Esophagus squamous epithelium (tissue), 5 donors: ENCODE measurements around the gene CTSD. TPM values are rescaled to one million over a fixed set of nuclear protein-coding genes. Genes with fewer than 3 reads are reported as not detected.

Experiments
- DNase-seq: peaks from one replicate; lab custom pipeline; 2025; lab: John Stamatoyannopoulos, UW
- H3K27ac ChIP-seq, 4 donors: fragments of 200-600 bp; sonication (generic); one replicate each; pipeline ENCODE4 v1.5.1; 2016 to 2019; ENCODE audit warnings: mild to moderate bottlenecking in 1 of 4
- H3K27me3 ChIP-seq, 4 donors: fragments of 200-600 bp; sonication (generic); 1 replicate in 3 of 4; 2 replicates in 1 of 4; pipeline versions ENCODE4 v1.5.1 to v1.6.0; 2017 to 2021; ENCODE audit warnings: antibody characterized with exemption in 1 of 4
- H3K36me3 ChIP-seq, 3 donors: fragments of 200-600 bp; sonication (generic); one replicate each; pipeline ENCODE4 v1.5.1; 2016 to 2019
- H3K4me1 ChIP-seq, 3 donors: fragments of 200-600 bp; sonication (generic); one replicate each; pipeline ENCODE4 v1.5.1; 2017 to 2019
- H3K4me3 ChIP-seq, 4 donors: fragments of 200-600 bp; sonication (generic); 1 replicate in 3 of 4; 2 replicates in 1 of 4; pipeline ENCODE4 v1.5.1; 2016 to 2019; ENCODE audit warnings: mild to moderate bottlenecking in 2 of 4, moderate library complexity in 1 of 4
- H3K9me3 ChIP-seq, 3 donors: fragments of 200-600 bp; sonication (generic); one replicate each; pipeline ENCODE4 v1.5.1; 2016 to 2019
- POLR2A ChIP-seq, 4 donors: fragments of 450-650 bp; IDR thresholded peaks; one replicate each; pipeline ENCODE4 v1.6.1; 2017; ENCODE audit warnings: antibody characterized with exemption in 4 of 4, mild to moderate bottlenecking in 4 of 4, moderate library complexity in 3 of 4
- WGBS, 2 donors: methylation state at CpG; one replicate each; pipeline ENCODE4 v1.1.5; 2018; 5-methylcytosine and 5-hydroxymethylcytosine counted together
- intact Hi-C: fragments of 100-400 bp; cut with DNase I; formaldehyde crosslinking; loops from one replicate; pipeline ENCODE4 v1.15.0; 2022
- total RNA-seq, 4 donors: library from RNA; depleted of rRNA; stranded (reverse); fragments of >200 nt; gene quantifications; one replicate each; pipeline ENCODE4 v1.1.0, GENCODE V29; 2016
- TF ChIP-seq, protein P1 (sequence below), 6 experiments: fragments of 450-650 bp in 4 of 6; fragments of 200-600 bp in 2 of 6; sonication (generic) in 2 of 6; IDR thresholded peaks; one replicate each; pipeline ENCODE4 v1.5.1; 2016 to 2019; ENCODE audit warnings: antibody characterized with exemption in 6 of 6, mild to moderate bottlenecking in 4 of 6, moderate library complexity in 4 of 6
- donor health status: DM: yes; HTN: yes; CAD: no.

The CTSD gene
- total RNA-seq, 4 donors from 2014 or later: 369 to 649 (median 567) TPM

DNA sequence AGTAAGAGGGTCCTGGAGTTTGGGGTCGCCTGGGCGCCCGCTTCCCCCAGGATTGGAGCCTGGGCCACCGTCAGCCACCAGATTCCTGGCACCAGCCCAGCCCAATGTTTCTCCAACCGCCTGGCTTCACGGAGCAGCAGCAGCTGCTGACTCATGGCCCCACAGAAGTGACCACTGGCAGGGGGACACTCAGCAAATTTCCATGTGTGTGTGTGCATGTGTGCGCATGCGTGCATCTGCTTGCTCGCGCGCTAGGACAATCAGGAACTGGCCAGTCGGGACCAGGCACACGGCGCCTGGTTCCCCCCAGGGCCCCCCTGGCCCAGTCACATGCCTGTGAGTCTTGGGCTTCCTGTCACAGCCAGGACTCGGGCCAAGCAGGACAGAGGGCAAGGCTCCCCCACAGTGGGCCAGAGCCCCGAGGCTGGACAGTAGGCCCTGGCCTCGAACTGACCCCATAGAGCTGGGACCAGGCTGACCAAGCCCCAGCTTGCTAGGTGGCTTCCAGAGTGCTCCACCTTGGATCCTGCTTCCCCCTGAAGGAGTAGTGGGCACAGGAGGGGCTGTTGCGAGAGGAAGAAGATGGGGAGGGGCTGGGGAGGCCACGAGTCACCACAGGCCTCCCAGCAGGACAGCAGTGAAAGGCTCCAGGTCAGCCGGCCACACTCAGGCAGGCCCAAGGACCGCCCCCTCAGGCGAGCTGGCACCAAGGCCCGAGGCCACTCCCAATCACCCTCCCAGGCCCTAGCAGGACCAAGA, 3.2 kb downstream of the CTSD start:
- peak overlapping the region in 1 of 4 donors; percentile 99 for H3K4me3 ChIP-seq
- intact Hi-C loops: loop anchor here (5.0 kb wide), 1 partner anchor 72 kb away; the partner anchor contains the start of gene SYT8
- H3K27ac ChIP-seq: peak overlapping the region; percentile 87 to 96 (median 94)
- TF ChIP-seq, protein P1, sequence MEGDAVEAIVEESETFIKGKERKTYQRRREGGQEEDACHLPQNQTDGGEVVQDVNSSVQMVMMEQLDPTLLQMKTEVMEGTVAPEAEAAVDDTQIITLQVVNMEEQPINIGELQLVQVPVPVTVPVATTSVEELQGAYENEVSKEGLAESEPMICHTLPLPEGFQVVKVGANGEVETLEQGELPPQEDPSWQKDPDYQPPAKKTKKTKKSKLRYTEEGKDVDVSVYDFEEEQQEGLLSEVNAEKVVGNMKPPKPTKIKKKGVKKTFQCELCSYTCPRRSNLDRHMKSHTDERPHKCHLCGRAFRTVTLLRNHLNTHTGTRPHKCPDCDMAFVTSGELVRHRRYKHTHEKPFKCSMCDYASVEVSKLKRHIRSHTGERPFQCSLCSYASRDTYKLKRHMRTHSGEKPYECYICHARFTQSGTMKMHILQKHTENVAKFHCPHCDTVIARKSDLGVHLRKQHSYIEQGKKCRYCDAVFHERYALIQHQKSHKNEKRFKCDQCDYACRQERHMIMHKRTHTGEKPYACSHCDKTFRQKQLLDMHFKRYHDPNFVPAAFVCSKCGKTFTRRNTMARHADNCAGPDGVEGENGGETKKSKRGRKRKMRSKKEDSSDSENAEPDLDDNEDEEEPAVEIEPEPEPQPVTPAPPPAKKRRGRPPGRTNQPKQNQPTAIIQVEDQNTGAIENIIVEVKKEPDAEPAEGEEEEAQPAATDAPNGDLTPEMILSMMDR (IDR thresholded peaks at IDR 0.05): no peak
- peak in 1 of 4 donors; percentile 51 for TF ChIP-seq POLR2A (IDR thresholded peaks at IDR 0.05)
- WGBS, 2 donors: 53 to 69% methylated on average over 3 to 4 of the region's 23 CpGs
- H3K9me3 ChIP-seq: no peaks in the 10 kb centered on the region
- no peaks in the 10 kb centered on the region for H3K27me3 ChIP-seq
- DNase-seq: no peak
- peaks cover 57 to 89% (median 59%) of the 10 kb centered on the region in 3 donors for H3K4me1 ChIP-seq
- peaks cover 20 to 64% (median 47%) of the 10 kb centered on the region in 3 donors for H3K36me3 ChIP-seq

DNA sequence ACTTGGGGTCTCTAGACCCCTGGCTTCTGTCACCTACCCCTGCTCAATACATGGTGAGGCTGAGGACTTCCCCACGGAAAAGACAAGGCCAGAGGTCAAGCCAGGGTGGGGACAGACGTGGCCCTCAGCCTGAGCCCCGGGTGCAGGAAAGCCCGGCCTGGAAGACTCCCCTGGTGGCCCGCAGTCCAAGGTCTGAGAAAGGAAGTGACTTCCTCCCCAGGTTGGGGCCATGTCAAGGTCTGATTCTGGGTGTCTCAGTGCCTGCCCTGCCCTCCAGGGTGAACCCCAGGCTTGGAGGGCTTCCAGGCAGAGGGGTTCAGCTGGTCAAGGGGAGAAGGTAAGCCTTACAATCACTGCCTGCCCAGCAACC, 3.9 kb downstream of the CTSD start:
- Histone ChIP-seq H3K27me3 (no peaks in the 10 kb centered on the region), H3K4me1 (peaks cover 57 to 96% (median 66%) of the 10 kb centered on the region in 3 donors), H3K36me3 (peaks cover 26 to 71% (median 47%) of the 10 kb centered on the region in 3 donors), H3K9me3 (no peaks in the 10 kb centered on the region), H3K27ac (peak overlapping the region; percentile 30 to 96 (median 82)), H3K4me3 (peak overlapping the region in 1 of 4 donors; percentile 12)
- intact Hi-C loops: loop anchor here (5.0 kb wide), 1 partner anchor 72 kb away; the partner anchor contains the start of gene SYT8
- DNase-seq: no peak
- TF ChIP-seq POLR2A (IDR thresholded peaks at IDR 0.05): no peak
- TF ChIP-seq, protein P1 (IDR thresholded peaks at IDR 0.05): no peak
- WGBS, 2 donors: 65% methylated on average over 5 of the region's 5 CpGs; no CpG with 5 or more reads in 1 of the 2 donors

DNA sequence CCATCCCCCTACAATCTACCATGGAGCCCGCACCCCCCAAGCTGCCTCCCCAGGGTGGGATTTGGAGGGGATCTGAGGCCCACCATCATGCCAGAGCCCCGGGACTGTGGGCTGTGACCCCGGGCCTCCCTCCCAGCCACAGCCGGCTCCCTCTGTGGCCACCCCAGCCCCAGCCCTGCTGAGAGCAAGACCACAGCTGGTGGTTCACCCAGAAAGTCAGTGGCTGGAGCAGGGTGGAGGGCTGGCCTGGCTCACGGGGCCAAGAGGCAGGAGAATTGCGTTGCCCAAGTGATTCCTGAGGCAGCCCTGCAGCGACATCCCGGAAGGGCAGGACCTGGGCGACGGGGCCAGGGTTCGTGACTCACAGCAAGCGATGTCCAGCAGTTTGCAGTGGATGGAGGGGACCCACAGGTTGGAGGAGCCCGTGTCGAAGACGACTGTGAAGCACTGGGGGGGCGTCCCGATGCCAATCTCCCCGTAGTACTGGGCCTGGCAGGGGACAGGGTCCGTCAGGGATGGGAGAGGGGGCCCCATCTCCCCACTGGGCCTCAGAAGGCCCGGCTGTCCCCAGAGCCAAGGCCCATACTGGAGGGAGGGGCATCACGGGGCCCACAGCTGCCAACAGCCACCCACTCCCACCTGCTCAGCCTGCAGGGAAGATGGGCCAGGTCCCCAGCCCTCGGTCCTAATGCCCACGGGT, 4.4 kb downstream of the CTSD start:
- H3K9me3 ChIP-seq: no peaks in the 10 kb centered on the region
- 80 to 100% methylated on average over 3 of the region's 23 CpGs for WGBS, 2 donors
- TF ChIP-seq, protein P1 (IDR thresholded peaks at IDR 0.05): no peak
- no peak for TF ChIP-seq POLR2A (IDR thresholded peaks at IDR 0.05)
- no peak for DNase-seq
- peaks cover 31 to 76% (median 47%) of the 10 kb centered on the region in 3 donors for H3K36me3 ChIP-seq
- no peak overlapping the region for H3K4me3 ChIP-seq
- peaks cover 55 to 93% (median 64%) of the 10 kb centered on the region in 3 donors for H3K4me1 ChIP-seq
- H3K27ac ChIP-seq: peak overlapping the region; percentile 30 to 96 (median 82)
- intact Hi-C loops: no loop called here
- no peaks in the 10 kb centered on the region for H3K27me3 ChIP-seq

DNA sequence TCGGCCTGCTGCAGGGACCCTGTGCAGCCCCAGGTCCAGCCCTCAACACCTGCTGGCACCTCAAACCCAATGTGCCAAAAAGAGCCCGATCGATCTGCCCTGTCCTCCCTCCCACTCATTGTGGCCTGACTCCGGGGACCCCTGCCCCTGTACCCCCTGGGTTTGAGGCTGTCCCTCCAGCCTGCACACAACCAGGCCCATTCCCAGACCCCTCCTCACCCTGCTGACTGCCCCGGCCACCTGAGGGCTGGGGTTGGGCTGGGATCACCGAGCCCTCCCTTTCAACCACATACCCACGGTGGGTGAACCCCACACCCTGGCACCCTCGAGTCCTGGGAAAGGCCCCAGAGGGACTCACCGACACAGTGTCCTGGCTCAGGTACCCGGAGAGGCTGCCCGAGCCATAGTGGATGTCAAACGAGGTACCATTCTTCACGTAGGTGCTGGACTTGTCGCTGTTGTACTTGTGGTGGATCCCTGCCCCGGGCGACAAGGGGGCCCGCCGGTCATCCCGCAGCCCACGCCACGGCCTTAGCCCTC, 5.0 kb downstream of the CTSD start:
- peaks cover 36 to 83% (median 53%) of the 10 kb centered on the region in 3 donors for H3K36me3 ChIP-seq
- H3K27me3 ChIP-seq: no peaks in the 10 kb centered on the region
- H3K4me1 ChIP-seq: peaks cover 54 to 90% (median 60%) of the 10 kb centered on the region in 3 donors
- intact Hi-C loops: no loop called here
- H3K4me3 ChIP-seq: peak overlapping the region in 2 of 4 donors; percentile 7 to 29
- WGBS, 2 donors: 55 to 78% methylated on average over 4 to 14 of the region's 21 CpGs
- H3K9me3 ChIP-seq: no peaks in the 10 kb centered on the region
- H3K27ac ChIP-seq: peak overlapping the region in 3 of 4 donors; percentile 40 to 96 (median 51)
- DNase-seq: no peak
- no peak for TF ChIP-seq POLR2A (IDR thresholded peaks at IDR 0.05)
- TF ChIP-seq, protein P1 (IDR thresholded peaks at IDR 0.05): no peak
